B cell (primary cell): ENCODE data around the gene SERTAD2. TPM values are rescaled to one million over a fixed set of nuclear protein-coding genes. Genes with fewer than 3 reads are reported as not detected.

Source experiments
- ATAC-seq: fragments of 200-7000 bp; cut with Tn5 transposase; one replicate; pipeline ENCODE4 v1.10.0; 2021; ENCODE audit warnings: low read depth, mild to moderate bottlenecking, moderate number of reproducible peaks, moderate library complexity
- CTCF ChIA-PET: fragments of 350-600 bp; sonication (Branson Sonifier 250); formaldehyde crosslinking; loops from one replicate; lab custom pipeline; 2021; ENCODE audit warnings: antibody characterized with exemption, inconsistent platforms; lab: Charles Lee
- POLR2A ChIA-PET: fragments of 350-600 bp; sonication (Branson Sonifier 250); formaldehyde crosslinking; loops from one replicate; lab custom pipeline; 2021; ENCODE audit warnings: antibody characterized with exemption; lab: Charles Lee
- DNase-seq: peaks from one replicate; pipeline ENCODE4 v3.0.0; 2013
- H2AFZ ChIP-seq: 2 replicates; pipeline ENCODE4 v1.6.1; 2012; ENCODE audit warnings: mild to moderate bottlenecking, low read depth, low read length; ENCODE audit not compliant: insufficient read depth, poor library complexity, severe bottlenecking
- H3K27ac ChIP-seq, 2 donors: 1 replicate in 1 of 2; 2 replicates in 1 of 2; pipeline ENCODE4 v1.5.1; 2012 to 2013; ENCODE audit warnings: low read length in 2 of 2, mild to moderate bottlenecking in 2 of 2, moderate library complexity in 1 of 2
- H3K27me3 ChIP-seq, 4 experiments: fragments of 200-600 bp in 1 of 4; sonication (generic) in 1 of 4; replicated peaks in 1 of 4; 1 replicate in 2 of 4; 2 replicates in 2 of 4; pipeline versions ENCODE4 v1.6.1 to v1.7.0; 2013 to 2016; ENCODE audit warnings: low read length in 3 of 4, mild to moderate bottlenecking in 2 of 4, mixed read lengths in 1 of 4, moderate library complexity in 1 of 4; ENCODE audit not compliant: insufficient read depth in 4 of 4, control insufficient read depth in 3 of 4; ENCODE audit errors: control extremely low read depth in 1 of 4
- H3K36me3 ChIP-seq, 2 experiments: replicated peaks in 1 of 2; 1 replicate in 1 of 2; 2 replicates in 1 of 2; pipeline versions ENCODE4 v1.6.1 to v1.7.1; 2013; ENCODE audit warnings: low read length in 1 of 2; ENCODE audit not compliant: insufficient read depth in 2 of 2, control insufficient read depth in 1 of 2; ENCODE audit errors: control extremely low read depth in 1 of 2, extremely low read depth in 1 of 2
- H3K4me1 ChIP-seq, 2 donors: fragments of 200-600 bp in 1 of 2; sonication (generic) in 1 of 2; 1 replicate in 1 of 2; 2 replicates in 1 of 2; pipeline versions ENCODE4 v1.5.1 to v1.6.1; 2013 to 2017; ENCODE audit warnings: low read length in 2 of 2; ENCODE audit not compliant: control insufficient read depth in 2 of 2, insufficient read depth in 2 of 2
- H3K4me2 ChIP-seq: replicated peaks from 2 replicates; pipeline ENCODE3; 2012; ENCODE audit warnings: mild to moderate bottlenecking, low read depth, low read length; ENCODE audit not compliant: poor library complexity, severe bottlenecking
- H3K4me3 ChIP-seq, 5 experiments: fragments of 200-600 bp in 1 of 5; sonication (generic) in 1 of 5; 1 replicate in 3 of 5; 2 replicates in 2 of 5; pipeline versions ENCODE4 v1.5.1 to v1.7.0; 2011 to 2016; ENCODE audit warnings: low read length in 4 of 5, mild to moderate bottlenecking in 4 of 5, low read depth in 2 of 5, control low read depth in 1 of 5, moderate library complexity in 1 of 5; ENCODE audit not compliant: insufficient read depth in 1 of 5; ENCODE audit errors: control extremely low read depth in 1 of 5, extremely low read depth in 1 of 5
- H3K79me2 ChIP-seq: fragments of 200-600 bp; sonication (generic); one replicate; pipeline ENCODE4 v1.6.0; 2016; ENCODE audit warnings: low read length; ENCODE audit not compliant: control insufficient read depth, insufficient read depth
- H3K9ac ChIP-seq: fragments of 200-600 bp; sonication (generic); 2 replicates; pipeline ENCODE4 v1.6.1; 2017; ENCODE audit warnings: mild to moderate bottlenecking, low read length, moderate library complexity
- H3K9me3 ChIP-seq, 3 donors: one replicate each; pipeline versions ENCODE4 v1.6.1 to v1.7.1; 2013; ENCODE audit warnings: low read length in 2 of 3; ENCODE audit not compliant: control insufficient read depth in 2 of 3, insufficient read depth in 1 of 3; ENCODE audit errors: control extremely low read depth in 1 of 3
- H4K20me1 ChIP-seq: 2 replicates; pipeline ENCODE4 v1.6.0; 2012; ENCODE audit warnings: mild to moderate bottlenecking, low read length; ENCODE audit not compliant: insufficient read depth, control insufficient read depth, poor library complexity, severe bottlenecking
- H3K27ac Mint-ChIP-seq: one replicate; pipeline ENCODE4 v1.8.0; 2021; ENCODE audit warnings: mixed read lengths
- H3K27me3 Mint-ChIP-seq: one replicate; pipeline ENCODE4 v1.8.0; 2021; ENCODE audit warnings: mixed read lengths
- H3K4me1 Mint-ChIP-seq: one replicate; pipeline ENCODE4 v1.8.0; 2021; ENCODE audit warnings: mixed read lengths
- H3K4me3 Mint-ChIP-seq: one replicate; pipeline ENCODE4 v1.8.0; 2021; ENCODE audit warnings: mixed read lengths
- H3K9me3 Mint-ChIP-seq: one replicate; pipeline ENCODE4 v1.8.0; 2022; ENCODE audit warnings: mixed read lengths; ENCODE audit not compliant: insufficient read depth
- EZH2 ChIP-seq: IDR thresholded peaks from 2 replicates; pipeline ENCODE4 v1.6.1; 2012; ENCODE audit warnings: borderline replicate concordance, low read depth, mild to moderate bottlenecking, moderate library complexity, low read length; ENCODE audit not compliant: insufficient read depth, poor library complexity, severe bottlenecking
- WGBS: methylation state at CpG from one replicate; pipeline ENCODE4 v1.1.5; 2013; ENCODE audit warnings: missing lambda C conversion rate; ENCODE audit not compliant: insufficient coverage; 5-methylcytosine and 5-hydroxymethylcytosine counted together
- intact Hi-C: fragments of 100-400 bp; cut with micrococcal nuclease; formaldehyde crosslinking; loops from one replicate; pipeline ENCODE4 v1.10.0; 2022
- polyA plus RNA-seq: library from polyadenylated mRNA; depleted of rRNA; stranded (reverse); fragments of >200 nt; gene quantifications from 2 replicates; pipeline ENCODE4 v1.2.3, GENCODE V29; 2012
- total RNA-seq, 2 donors: library from RNA; stranded (reverse); fragments of 120-200 nt in 1 of 2; gene quantifications; 1 replicate in 1 of 2; 2 replicates in 1 of 2; pipeline versions ENCODE4 v1.2.3 to v1.2.4, GENCODE V29; 2013 to 2022
- TF ChIP-seq, protein P1 (sequence below): fragments of 200-600 bp; IDR thresholded peaks from one replicate; pipeline ENCODE4 v1.8.0; 2022; ENCODE audit warnings: antibody characterized with exemption, mild to moderate bottlenecking

SERTAD2 gene
- total and polyA plus RNA-seq, 2 donors (not counting 1 experiment from before 2014, with no cell fraction given) = 49.5 to 66.8 TPM

- ATAC-seq = no peak
- peaks cover 77 to 79% of the 10 kb centered on the region in 2 donors for H3K4me1 ChIP-seq
- H3K4me1 Mint-ChIP-seq = peaks cover 72% of the 10 kb centered on the region
- no peaks in the 10 kb centered on the region for H3K36me3 ChIP-seq
- peak overlapping the region; percentile 82 to 92 for H3K27ac ChIP-seq
- WGBS = 25% methylated on average over 3 of the region's 3 CpGs
- H3K9ac ChIP-seq = no peak overlapping the region
- peak overlapping the region; percentile 98 for H3K27ac Mint-ChIP-seq
- H3K79me2 ChIP-seq = peaks cover 42% of the 10 kb centered on the region
- H3K27me3 Mint-ChIP-seq = no peaks in the 10 kb centered on the region
- DNase-seq = no peak
- no peak overlapping the region for H3K4me3 ChIP-seq
- peak overlapping the region; percentile 34 for H2AFZ ChIP-seq
- H3K4me2 ChIP-seq = peak overlapping the region; percentile 72
- peaks cover 0 to 5% (median 3%) of the 10 kb centered on the region in 3 donors for H3K9me3 ChIP-seq
- intact Hi-C loops = loop anchor here (2.0 to 10.0 kb wide), 3 partner anchors 43 to 399 kb away; partner anchors contain the start of gene CEP68
- ChIA-PET CTCF (interaction anchor here (0.6 to 8.9 kb wide), 12 partner anchors 9 to 284 kb away, joined by 3 to 138 read pairs (median 13); no protein-coding TSS in a partner anchor), POLR2A (interaction anchor here (0.7 to 6.7 kb wide), 9 partner anchors 10 to 207 kb away, joined by 3 to 138 read pairs (median 33); no protein-coding TSS in a partner anchor)
- H3K9me3 Mint-ChIP-seq = no peaks in the 10 kb centered on the region
- peak overlapping the region; percentile 64 for H3K4me3 Mint-ChIP-seq
- TF ChIP-seq, protein P1, sequence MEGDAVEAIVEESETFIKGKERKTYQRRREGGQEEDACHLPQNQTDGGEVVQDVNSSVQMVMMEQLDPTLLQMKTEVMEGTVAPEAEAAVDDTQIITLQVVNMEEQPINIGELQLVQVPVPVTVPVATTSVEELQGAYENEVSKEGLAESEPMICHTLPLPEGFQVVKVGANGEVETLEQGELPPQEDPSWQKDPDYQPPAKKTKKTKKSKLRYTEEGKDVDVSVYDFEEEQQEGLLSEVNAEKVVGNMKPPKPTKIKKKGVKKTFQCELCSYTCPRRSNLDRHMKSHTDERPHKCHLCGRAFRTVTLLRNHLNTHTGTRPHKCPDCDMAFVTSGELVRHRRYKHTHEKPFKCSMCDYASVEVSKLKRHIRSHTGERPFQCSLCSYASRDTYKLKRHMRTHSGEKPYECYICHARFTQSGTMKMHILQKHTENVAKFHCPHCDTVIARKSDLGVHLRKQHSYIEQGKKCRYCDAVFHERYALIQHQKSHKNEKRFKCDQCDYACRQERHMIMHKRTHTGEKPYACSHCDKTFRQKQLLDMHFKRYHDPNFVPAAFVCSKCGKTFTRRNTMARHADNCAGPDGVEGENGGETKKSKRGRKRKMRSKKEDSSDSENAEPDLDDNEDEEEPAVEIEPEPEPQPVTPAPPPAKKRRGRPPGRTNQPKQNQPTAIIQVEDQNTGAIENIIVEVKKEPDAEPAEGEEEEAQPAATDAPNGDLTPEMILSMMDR = no peak
- no peak for TF ChIP-seq EZH2
- no peaks in the 10 kb centered on the region for H3K27me3 ChIP-seq
- peaks cover under 1% of the 10 kb centered on the region for H4K20me1 ChIP-seq
These were observed 2.2 kb upstream of the SERTAD2 start for GRCh38 chr2:64655873-64656272.

DNA sequence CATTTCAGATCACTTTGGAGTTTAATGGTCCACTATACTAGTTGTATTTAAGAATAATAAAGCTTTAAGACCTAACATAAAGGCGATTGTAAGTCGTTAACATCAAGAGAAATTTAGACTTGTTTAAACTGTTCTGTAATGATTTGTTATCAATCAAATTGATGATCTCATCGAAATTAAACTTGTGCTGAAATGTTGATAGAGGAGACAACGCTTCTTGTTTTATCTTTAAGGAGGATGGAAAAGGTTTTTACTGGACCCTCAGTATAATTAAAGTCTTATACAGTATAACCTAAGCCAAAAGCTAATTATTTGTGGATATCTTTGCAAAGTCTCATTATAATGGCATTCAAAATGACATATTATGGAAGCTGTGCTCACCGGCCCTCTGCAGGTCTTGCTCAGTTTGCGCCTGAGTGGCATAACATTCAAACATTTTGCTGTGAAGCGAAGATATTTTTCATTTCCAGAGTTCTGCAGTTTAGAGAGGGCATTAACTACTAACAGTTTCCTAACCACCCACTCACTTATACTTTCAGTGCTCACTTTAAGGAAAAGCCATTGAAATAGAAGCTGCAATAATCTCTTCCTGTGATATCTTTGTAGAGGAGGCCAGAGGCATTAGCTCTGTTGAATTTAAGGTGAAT lies 1.4 kb upstream of the SERTAD2 start:
- WGBS = no CpG with 5 or more reads among the region's 7 CpGs
- Histone ChIP-seq H3K4me3 (peak overlapping the region; percentile 62 to 78 (median 66)), H3K9ac (peak overlapping the region; percentile 68), H3K4me2 (peak overlapping the region; percentile 72), H3K36me3 (no peaks in the 10 kb centered on the region), H3K27ac (peak overlapping the region; percentile 83 to 92), H3K79me2 (peaks cover 49% of the 10 kb centered on the region), H4K20me1 (peaks cover 7% of the 10 kb centered on the region), H3K4me1 (peaks cover 79% of the 10 kb centered on the region in 2 donors), H2AFZ (peak overlapping the region; percentile 34), H3K27me3 (no peaks in the 10 kb centered on the region), H3K9me3 (peaks cover 0 to 5% (median 3%) of the 10 kb centered on the region in 3 donors)
- TF ChIP-seq, protein P1 = peak; percentile 10
- TF ChIP-seq EZH2 = no peak
- CTCF ChIA-PET = interaction anchor here (0.6 to 8.9 kb wide), 21 partner anchors 10 to 284 kb away, joined by 3 to 138 read pairs (median 7); no protein-coding TSS in a partner anchor
- intact Hi-C loops = loop anchor here (2.0 to 10.0 kb wide), 3 partner anchors 44 to 400 kb away; partner anchors contain the start of gene CEP68
- Mint-ChIP-seq H3K27me3 (no peaks in the 10 kb centered on the region), H3K4me1 (peaks cover 76% of the 10 kb centered on the region), H3K4me3 (peak overlapping the region; percentile 93), H3K9me3 (no peaks in the 10 kb centered on the region), H3K27ac (peak overlapping the region; percentile 98)
- POLR2A ChIA-PET = interaction anchor here (0.7 to 6.7 kb wide), 11 partner anchors 11 to 208 kb away, joined by 3 to 138 read pairs (median 32); no protein-coding TSS in a partner anchor
- DNase-seq (peak; percentile 47), ATAC-seq (no peak)
